Mucosa of descending colon (tissue), 3 donors: ENCODE results near the gene CDHR1. TPM values are rescaled to one million over a fixed set of nuclear protein-coding genes. Genes with fewer than 3 reads are reported as not detected.
"Not testable (repeated sequence)": the region's sequence is repeated elsewhere in the genome, so short reads cannot be mapped to it uniquely, and the experiment has no call there.

Source experiments
- ATAC-seq: fragments of 200-7000 bp; cut with Tn5 transposase; one replicate; pipeline ENCODE4 v1.9.1; 2020; ENCODE audit warnings: mild to moderate bottlenecking, moderate library complexity
- DNase-seq, 3 donors: peaks; one replicate each; pipeline ENCODE4 v3.0.0-alpha.2; 2020
- H3K36me3 ChIP-seq: fragments of 200-600 bp; one replicate; pipeline ENCODE4 v1.8.0; 2021; ENCODE audit warnings: low read depth, mild to moderate bottlenecking
- H3K4me1 ChIP-seq: fragments of 200-600 bp; one replicate; pipeline ENCODE4 v1.8.0; 2021; ENCODE audit warnings: low read depth, mild to moderate bottlenecking
- H3K4me3 ChIP-seq: fragments of 200-600 bp; one replicate; pipeline ENCODE4 v1.8.0; 2021; ENCODE audit warnings: mild to moderate bottlenecking
- H3K9me3 ChIP-seq: fragments of 200-600 bp; one replicate; pipeline ENCODE4 v1.8.0; 2021; ENCODE audit warnings: mild to moderate bottlenecking
- CTCF ChIP-seq: fragments of 200-600 bp; IDR thresholded peaks from one replicate; pipeline ENCODE4 v1.8.0; 2022; ENCODE audit warnings: antibody characterized with exemption, mild to moderate bottlenecking
- intact Hi-C, 2 donors: fragments of 100-400 bp; cut with DNase I in 1 of 2; cut with micrococcal nuclease in 1 of 2; formaldehyde crosslinking; loops; one replicate each; pipeline versions ENCODE4 v1.11.0 to v1.11.1; 2022; cut with DNase I, micrococcal nuclease
- total RNA-seq, 3 donors: library from RNA; stranded (reverse); fragmentation: NEBNext Ultra II Directional in 2 of 3; extraction: Animal tissue kit (Norgen Biotek cat#: 25700) in 2 of 3; gene quantifications; one replicate each; pipeline versions ENCODE4 v1.2.1 to v1.2.4, GENCODE V29; 2021 to 2023
- donor health status: DM: no; HTN: no; CAD: no; lungs with moderate emphysema.
- donor health status: DM: no; HTN: no; CAD: no.
- donor health status: DM: no; HTN: yes; CAD: no.

CDHR1 gene
- total RNA-seq, 3 donors from 2014 or later = 39.6 to 169 (median 114) TPM

- ATAC-seq, H3K36me3 ChIP-seq, H3K4me3 ChIP-seq, intact Hi-C loops, H3K9me3 ChIP-seq: not testable (repeated sequence)
- H3K4me1 ChIP-seq = peaks cover 12% of the 10 kb centered on the region
- DNase-seq = peak in 2 of 3 donors; percentile 67 to 72
These were observed 22.5 kb upstream of the CDHR1 start for GRCh38 chr10:84171700-84172466.

GRCh38 chr10:84172467-84173356 lies 21.6 kb upstream of the CDHR1 start:
- Histone ChIP-seq H3K4me1 (peaks cover 12% of the 10 kb centered on the region), H3K9me3 (no peaks in the 10 kb centered on the region), H3K4me3 (peak overlapping the region; percentile 14), H3K36me3 (no peaks in the 10 kb centered on the region)
- DNase-seq (peak; percentile 77 to 81 (median 79)), ATAC-seq (peak; percentile 66)
- no peak for TF ChIP-seq CTCF
- intact Hi-C loops = no loop called here

GRCh38 chr10:84173501-84173929 lies 20.8 kb upstream of the CDHR1 start, which contains the start of gene GPR15LG:
TSS of gene GPR15LG (plus strand) at chr10:84173801. CDS start at chr10:84173852, 51 bp downstream.
- Histone ChIP-seq H3K4me1 (peaks cover 12% of the 10 kb centered on the region), H3K9me3 (no peaks in the 10 kb centered on the region), H3K36me3 (no peaks in the 10 kb centered on the region), H3K4me3 (peak within 1 kb of the TSS; percentile 14)
- ATAC-seq = peak; percentile 86
- TF ChIP-seq CTCF = no peak
- DNase-seq = peak in 2 of 3 donors; percentile 77 to 87
- intact Hi-C loops = no loop called here

GRCh38 chr10:84175436-84175835 lies 18.9 kb upstream of the CDHR1 start:
- DNase-seq = peak in 1 of 3 donors; percentile 9
- TF ChIP-seq CTCF = no peak
- intact Hi-C loops = no loop called here
- Histone ChIP-seq H3K9me3 (no peaks in the 10 kb centered on the region), H3K36me3 (no peaks in the 10 kb centered on the region), H3K4me3 (no peak overlapping the region), H3K4me1 (peaks cover 20% of the 10 kb centered on the region)
- no peak for ATAC-seq

GRCh38 chr10:84176351-84176750 lies 18.0 kb upstream of the CDHR1 start:
- no peak overlapping the region for H3K4me3 ChIP-seq
- no peaks in the 10 kb centered on the region for H3K36me3 ChIP-seq
- ATAC-seq = no peak
- intact Hi-C loops = no loop called here
- H3K4me1 ChIP-seq = peaks cover 17% of the 10 kb centered on the region
- H3K9me3 ChIP-seq = no peaks in the 10 kb centered on the region
- TF ChIP-seq CTCF = no peak
- peak in 1 of 3 donors; percentile 5 for DNase-seq
